Neuronal stem cell (in vitro differentiated cells): ENCODE measurements around the gene FCHSD2.

Experiments
- DNase-seq: peaks from one replicate; pipeline ENCODE4 v3.0.0-alpha.2; 2013; ENCODE audit warnings: low spot score
- H2AFZ ChIP-seq: one replicate; pipeline ENCODE4 v1.6.1; 2013; ENCODE audit warnings: mild to moderate bottlenecking, low read length, inconsistent platforms
- H2AK5ac ChIP-seq: 2 replicates; pipeline ENCODE4 v1.6.1; 2013; ENCODE audit warnings: low read depth, mild to moderate bottlenecking, inconsistent platforms, low read length, moderate library complexity, mixed read lengths
- H2BK120ac ChIP-seq: 2 replicates; pipeline ENCODE4 v1.6.1; 2013; ENCODE audit warnings: low read depth, mild to moderate bottlenecking, inconsistent platforms, low read length, moderate library complexity, mixed read lengths
- H2BK12ac ChIP-seq: one replicate; pipeline ENCODE4 v1.6.1; 2013; ENCODE audit warnings: low read length, inconsistent platforms
- H2BK15ac ChIP-seq: 2 replicates; pipeline ENCODE4 v1.6.1; 2013; ENCODE audit warnings: mild to moderate bottlenecking, low read length, inconsistent platforms, mixed read lengths
- H2BK5ac ChIP-seq: one replicate; pipeline ENCODE4 v1.6.1; 2013; ENCODE audit warnings: inconsistent platforms, mild to moderate bottlenecking, low read length, moderate library complexity
- H3K14ac ChIP-seq: one replicate; pipeline ENCODE4 v1.6.1; 2013; ENCODE audit warnings: low read length, inconsistent platforms
- H3K18ac ChIP-seq: 2 replicates; pipeline ENCODE4 v1.6.1; 2013; ENCODE audit warnings: low read length, inconsistent platforms
- H3K23ac ChIP-seq: 2 replicates; pipeline ENCODE4 v1.6.1; 2013; ENCODE audit warnings: low read depth, mild to moderate bottlenecking, mixed read lengths, low read length, inconsistent platforms; ENCODE audit not compliant: poor library complexity
- H3K27ac ChIP-seq: replicated peaks from 3 replicates; pipeline ENCODE4 v1.5.1; 2013; ENCODE audit warnings: low read length, inconsistent platforms
- H3K27me3 ChIP-seq, 3 experiments: 2 replicates each; pipeline ENCODE4 v1.6.1; 2013; ENCODE audit warnings: low read length in 3 of 3, mild to moderate bottlenecking in 2 of 3, inconsistent platforms in 1 of 3, low read depth in 1 of 3, mixed read lengths in 1 of 3, moderate library complexity in 1 of 3; ENCODE audit not compliant: control insufficient read depth in 3 of 3, insufficient read depth in 3 of 3
- H3K36me3 ChIP-seq, 2 donors: replicated peaks in 1 of 2; 2 replicates each; pipeline ENCODE4 v1.6.1; 2013; ENCODE audit warnings: low read length in 2 of 2; ENCODE audit not compliant: control insufficient read depth in 2 of 2, insufficient read depth in 2 of 2
- H3K4ac ChIP-seq: 2 replicates; pipeline ENCODE4 v1.6.1; 2013; ENCODE audit warnings: inconsistent platforms, mild to moderate bottlenecking, low read length, moderate library complexity
- H3K4me1 ChIP-seq, 2 donors: 1 replicate in 1 of 2; 2 replicates in 1 of 2; pipeline ENCODE4 v1.6.1; 2013; ENCODE audit warnings: low read length in 2 of 2, low read depth in 1 of 2; ENCODE audit not compliant: control insufficient read depth in 2 of 2, insufficient read depth in 1 of 2
- H3K4me2 ChIP-seq: one replicate; pipeline ENCODE4 v1.6.1; 2013; ENCODE audit warnings: mild to moderate bottlenecking, low read length, inconsistent platforms; ENCODE audit not compliant: insufficient read depth, poor library complexity, severe bottlenecking
- H3K4me3 ChIP-seq, 2 donors: 2 replicates each; pipeline ENCODE4 v1.5.1; 2013; ENCODE audit warnings: low read length in 2 of 2, mild to moderate bottlenecking in 2 of 2, inconsistent platforms in 1 of 2, moderate library complexity in 1 of 2
- H3K79me1 ChIP-seq: one replicate; pipeline ENCODE4 v1.6.1; 2013; ENCODE audit warnings: low read depth, mild to moderate bottlenecking, inconsistent platforms, low read length, moderate library complexity
- H3K9ac ChIP-seq: one replicate; pipeline ENCODE4 v1.6.1; 2013; ENCODE audit warnings: mild to moderate bottlenecking, low read depth, low read length, inconsistent platforms; ENCODE audit not compliant: poor library complexity
- H3K9me3 ChIP-seq, 2 donors: replicated peaks in 1 of 2; 2 replicates each; pipeline versions ENCODE3 to v1.6.1; 2013; ENCODE audit warnings: low read length in 2 of 2, mild to moderate bottlenecking in 2 of 2, inconsistent platforms in 1 of 2, low read depth in 1 of 2, mixed read lengths in 1 of 2, moderate library complexity in 1 of 2; ENCODE audit not compliant: control insufficient read depth in 2 of 2, insufficient read depth in 1 of 2
- H4K8ac ChIP-seq: one replicate; pipeline ENCODE4 v1.6.1; 2013; ENCODE audit warnings: low read depth, mild to moderate bottlenecking, inconsistent platforms, low read length, moderate library complexity
- H4K91ac ChIP-seq: one replicate; pipeline ENCODE4 v1.6.1; 2013; ENCODE audit warnings: low read length, low read depth, mild to moderate bottlenecking, inconsistent platforms; ENCODE audit not compliant: poor library complexity
- WGBS, 2 donors: extraction: QIAGEN DNeasy Blood & Tissue Kit; methylation state at CpG; one replicate each; pipeline ENCODE4 v1.1.7; 2013; ENCODE audit warnings: missing lambda C conversion rate in 2 of 2, mixed read lengths in 1 of 2; ENCODE audit not compliant: insufficient read length in 2 of 2, insufficient replicate concordance in 1 of 2; ENCODE audit errors: extremely low coverage in 2 of 2; 5-methylcytosine and 5-hydroxymethylcytosine counted together

FCHSD2 gene

DNA sequence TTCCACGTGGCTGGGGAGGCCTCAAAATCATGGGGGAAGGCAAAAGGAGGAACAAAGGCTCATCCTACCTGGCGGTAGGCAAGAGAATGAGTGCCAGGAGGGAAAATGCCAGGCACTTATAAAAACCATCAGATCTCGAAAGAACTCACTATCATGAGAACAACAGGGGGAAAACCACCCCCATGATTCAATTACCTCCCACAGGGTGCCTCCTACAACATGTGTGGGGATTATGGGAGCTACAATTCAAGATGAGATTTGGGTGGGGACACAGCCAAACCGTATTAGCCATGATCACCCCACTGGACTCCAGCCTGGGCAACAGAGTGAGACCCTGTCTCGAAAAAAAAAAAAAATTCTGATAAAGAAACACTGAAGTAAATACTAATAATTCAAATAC is 87.1 kb downstream of the FCHSD2 start:
- DNase-seq: no peak
- Histone ChIP-seq H2BK12ac (no peak overlapping the region), H2AK5ac (no peak overlapping the region), H3K9me3 (no peaks in the 10 kb centered on the region), H3K79me1 (peaks cover 2% of the 10 kb centered on the region), H3K4ac (no peak overlapping the region), H4K91ac (no peak overlapping the region), H2BK120ac (no peak overlapping the region), H3K4me1 (no peaks in the 10 kb centered on the region), H4K8ac (no peak overlapping the region), H3K18ac (no peak overlapping the region), H3K4me2 (no peak overlapping the region), H3K23ac (no peak overlapping the region), H2BK5ac (no peak overlapping the region), H3K14ac (no peak overlapping the region), H2AFZ (no peak overlapping the region), H3K4me3 (no peak overlapping the region), H3K27ac (no peak overlapping the region), H3K36me3 (peaks cover 0 to 1% of the 10 kb centered on the region in 2 donors), H3K9ac (no peak overlapping the region), H2BK15ac (no peak overlapping the region), H3K27me3 (no peaks in the 10 kb centered on the region)
- WGBS, 2 donors: no CpG with 5 or more reads among the region's 5 CpGs

GRCh38 chr11:73053964-73054363 is 88.2 kb downstream of the FCHSD2 start:
- Histone ChIP-seq H3K27me3 (no peaks in the 10 kb centered on the region), H3K4me3 (no peak overlapping the region), H2BK5ac (no peak overlapping the region), H3K79me1 (peaks cover 2% of the 10 kb centered on the region), H2AK5ac (no peak overlapping the region), H3K4me1 (no peaks in the 10 kb centered on the region), H3K14ac (no peak overlapping the region), H3K4me2 (no peak overlapping the region), H4K91ac (no peak overlapping the region), H3K18ac (no peak overlapping the region), H3K36me3 (peaks cover 0 to 1% of the 10 kb centered on the region in 2 donors), H2BK120ac (no peak overlapping the region), H3K27ac (no peak overlapping the region), H3K9ac (no peak overlapping the region), H2BK12ac (no peak overlapping the region), H2AFZ (no peak overlapping the region), H3K4ac (no peak overlapping the region), H2BK15ac (no peak overlapping the region), H4K8ac (no peak overlapping the region), H3K9me3 (no peaks in the 10 kb centered on the region), H3K23ac (no peak overlapping the region)
- WGBS, 2 donors: no CpG with 5 or more reads among the region's 1 CpG
- no peak for DNase-seq

DNA sequence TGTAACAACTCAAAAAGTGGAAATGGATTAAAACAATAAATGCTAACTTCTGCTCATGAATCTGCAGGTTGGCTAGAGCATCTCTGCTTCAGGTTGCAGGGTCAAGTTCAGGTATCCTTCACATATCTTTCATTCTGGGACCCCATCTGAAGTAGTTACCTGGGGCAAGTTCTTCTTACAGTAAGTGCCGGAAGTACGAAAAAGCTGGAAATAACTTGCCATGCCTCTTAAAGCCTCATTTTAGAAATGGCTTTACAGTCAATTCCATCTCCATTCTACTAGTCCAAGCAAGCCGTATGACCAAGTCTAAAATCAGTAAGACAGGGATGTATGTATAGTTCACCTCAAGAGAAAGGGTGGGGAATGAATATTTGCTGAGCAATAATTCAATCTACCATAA is 93.7 kb downstream of the FCHSD2 start:
- H3K9ac ChIP-seq: no peak overlapping the region
- no peak overlapping the region for H2BK15ac ChIP-seq
- H3K79me1 ChIP-seq: no peaks in the 10 kb centered on the region
- no peaks in the 10 kb centered on the region for H3K4me1 ChIP-seq
- peaks cover 0 to 3% of the 10 kb centered on the region in 2 donors for H3K9me3 ChIP-seq
- H2BK120ac ChIP-seq: no peak overlapping the region
- H3K36me3 ChIP-seq: no peaks in the 10 kb centered on the region
- H4K91ac ChIP-seq: no peak overlapping the region
- H3K4me3 ChIP-seq: no peak overlapping the region
- H3K14ac ChIP-seq: no peak overlapping the region
- no peak overlapping the region for H3K27ac ChIP-seq
- H2AK5ac ChIP-seq: no peak overlapping the region
- no CpG with 5 or more reads among the region's 3 CpGs for WGBS, 2 donors
- DNase-seq: no peak
- H3K23ac ChIP-seq: no peak overlapping the region
- H2BK12ac ChIP-seq: no peak overlapping the region
- H3K18ac ChIP-seq: no peak overlapping the region
- no peaks in the 10 kb centered on the region for H3K27me3 ChIP-seq
- H3K4me2 ChIP-seq: no peak overlapping the region
- H2AFZ ChIP-seq: no peak overlapping the region
- H4K8ac ChIP-seq: no peak overlapping the region
- H3K4ac ChIP-seq: no peak overlapping the region
- H2BK5ac ChIP-seq: no peak overlapping the region

DNA sequence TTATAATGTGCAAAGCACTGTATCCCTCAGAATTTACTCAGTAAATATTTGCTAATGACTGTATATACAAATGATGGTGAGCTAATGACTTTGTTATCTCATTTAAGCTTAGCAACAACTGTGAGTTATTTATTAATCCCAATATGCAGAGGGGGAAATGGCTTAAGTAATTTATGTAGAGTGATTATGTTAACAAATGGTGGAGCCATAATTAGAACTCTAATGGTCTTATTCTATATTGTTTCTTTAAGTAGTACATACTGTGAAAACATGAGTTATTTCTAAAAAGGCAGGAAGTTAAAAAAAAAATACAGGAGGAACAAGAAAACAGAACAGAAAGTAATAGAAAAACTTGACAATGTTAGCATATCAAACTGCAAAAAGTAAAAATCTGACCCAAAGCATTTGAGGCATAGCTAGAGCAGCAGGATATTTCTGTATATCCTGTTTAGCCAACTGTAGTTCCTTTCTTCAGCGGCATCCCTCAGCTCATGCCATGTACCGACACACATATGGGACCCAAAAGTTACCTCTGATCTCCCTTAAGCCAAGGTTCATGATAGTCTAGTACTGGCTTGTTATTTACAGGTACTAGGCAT is 94.2 kb downstream of the FCHSD2 start:
- H3K4me2 ChIP-seq: no peak overlapping the region
- H3K9ac ChIP-seq: no peak overlapping the region
- H3K4me1 ChIP-seq: no peaks in the 10 kb centered on the region
- no peak overlapping the region for H3K27ac ChIP-seq
- no peak for DNase-seq
- H4K8ac ChIP-seq: no peak overlapping the region
- H3K14ac ChIP-seq: no peak overlapping the region
- H3K27me3 ChIP-seq: peaks cover 0 to 1% (median 0%) of the 10 kb centered on the region in 3 experiments
- H3K36me3 ChIP-seq: no peaks in the 10 kb centered on the region
- no peak overlapping the region for H2AK5ac ChIP-seq
- no peak overlapping the region for H3K4ac ChIP-seq
- H3K4me3 ChIP-seq: no peak overlapping the region
- no peak overlapping the region for H4K91ac ChIP-seq
- no peak overlapping the region for H3K18ac ChIP-seq
- H2BK12ac ChIP-seq: no peak overlapping the region
- H3K23ac ChIP-seq: no peak overlapping the region
- no peak overlapping the region for H2BK5ac ChIP-seq
- WGBS, 2 donors: no CpG with 5 or more reads among the region's 2 CpGs
- H2AFZ ChIP-seq: no peak overlapping the region
- H2BK120ac ChIP-seq: no peak overlapping the region
- H3K9me3 ChIP-seq: peaks cover 0 to 3% of the 10 kb centered on the region in 2 donors
- no peak overlapping the region for H2BK15ac ChIP-seq
- no peaks in the 10 kb centered on the region for H3K79me1 ChIP-seq
